HEK293 (cell line): ENCODE results near the gene CYB5B.

Experiments used
- CTCF ChIA-PET: fragments of 350-600 bp; formaldehyde crosslinking; extraction: SDS; loops from one replicate; lab custom pipeline; 2021; ENCODE audit warnings: antibody characterized with exemption; lab: Yijun Ruan, JAX
- POLR2A ChIA-PET: fragments of 300-600 bp; formaldehyde crosslinking; extraction: SDS; loops from one replicate; lab custom pipeline; 2020; ENCODE audit warnings: antibody characterized with exemption, inconsistent platforms; lab: Yijun Ruan, JAX
- H3K27ac ChIP-seq: fragments of 200-500 bp; sonication (Bioruptor generic); 2 replicates; pipeline ENCODE4 v1.5.1; 2014; ENCODE audit warnings: low read depth, low read length, control low read depth, inconsistent platforms; ENCODE audit errors: extremely low read depth
- H3K36me3 ChIP-seq, 2 experiments: fragments of 200-500 bp in 1 of 2; sonication (Bioruptor generic) in 1 of 2; 1 replicate in 1 of 2; 2 replicates in 1 of 2; pipeline ENCODE4 v1.5.1; 2014 to 2017; ENCODE audit warnings: inconsistent platforms in 2 of 2, low read length in 2 of 2; ENCODE audit not compliant: control insufficient read depth in 2 of 2, insufficient read depth in 1 of 2
- H3K4me1 ChIP-seq: fragments of 200-500 bp; sonication (Bioruptor generic); 2 replicates; pipeline ENCODE4 v1.5.1; 2014; ENCODE audit warnings: mild to moderate bottlenecking, low read length, inconsistent platforms; ENCODE audit not compliant: control insufficient read depth, insufficient read depth
- H3K4me3 ChIP-seq: 2 replicates; pipeline ENCODE4 v1.5.1; 2011; ENCODE audit warnings: low read depth, mild to moderate bottlenecking, control low read depth, low read length, moderate library complexity
- H3K9me3 ChIP-seq: fragments of 200-500 bp; sonication (Bioruptor generic); 2 replicates; pipeline ENCODE4 v1.5.1; 2014; ENCODE audit warnings: low read depth, low read length, inconsistent platforms; ENCODE audit not compliant: control insufficient read depth, insufficient read depth
- EGR2 ChIP-seq: fragments of 450-650 bp; formaldehyde crosslinking; IDR thresholded peaks from 2 replicates; pipeline ENCODE4 v1.5.1; 2016; ENCODE audit warnings: low read depth, missing biosample characterization, missing genetic modification characterization
- KLF1 ChIP-seq: fragments of 450-650 bp; formaldehyde crosslinking; IDR thresholded peaks from 2 replicates; pipeline ENCODE4 v1.5.1; 2016; ENCODE audit warnings: missing biosample characterization, missing genetic modification characterization
- PRDM1 ChIP-seq: fragments of 450-650 bp; formaldehyde crosslinking; IDR thresholded peaks from 2 replicates; pipeline ENCODE4; 2016; ENCODE audit warnings: missing biosample characterization, missing genetic modification characterization
- PRDM10 ChIP-seq: fragments of 450-650 bp; formaldehyde crosslinking; IDR thresholded peaks from 2 replicates; pipeline ENCODE4 v1.5.1; 2016; ENCODE audit warnings: missing biosample characterization, missing genetic modification characterization
- SP2 ChIP-seq: fragments of 450-650 bp; formaldehyde crosslinking; IDR thresholded peaks from 2 replicates; pipeline ENCODE4 v1.5.1; 2016; ENCODE audit warnings: missing biosample characterization, missing genetic modification characterization
- SP7 ChIP-seq: fragments of 450-650 bp; formaldehyde crosslinking; IDR thresholded peaks from 2 replicates; pipeline ENCODE4 v1.5.1; 2016; ENCODE audit warnings: missing biosample characterization, missing genetic modification characterization
- ZBTB17 ChIP-seq: fragments of 450-650 bp; formaldehyde crosslinking; IDR thresholded peaks from 2 replicates; pipeline ENCODE4 v1.5.1; 2016; ENCODE audit warnings: missing biosample characterization, missing genetic modification characterization
- ZFHX2 ChIP-seq: fragments of 450-650 bp; formaldehyde crosslinking; conservative IDR thresholded peaks from 2 replicates; pipeline ENCODE4 v1.5.1; 2016; ENCODE audit warnings: missing biosample characterization, missing genetic modification characterization
- ZNF10 ChIP-seq: fragments of 450-650 bp; formaldehyde crosslinking; IDR thresholded peaks from 2 replicates; pipeline ENCODE4 v1.5.1; 2017; ENCODE audit warnings: missing biosample characterization, missing genetic modification characterization
- ZNF335 ChIP-seq: fragments of 450-650 bp; formaldehyde crosslinking; conservative IDR thresholded peaks from 2 replicates; pipeline ENCODE4 v1.5.1; 2016; ENCODE audit warnings: missing biosample characterization, missing genetic modification characterization
- ZNF398 ChIP-seq: fragments of 450-650 bp; formaldehyde crosslinking; IDR thresholded peaks from 2 replicates; pipeline ENCODE4 v1.5.1; 2017; ENCODE audit warnings: missing biosample characterization, missing genetic modification characterization
- ZNF514 ChIP-seq: fragments of 450-650 bp; formaldehyde crosslinking; IDR thresholded peaks from 2 replicates; pipeline ENCODE4 v1.5.1; 2016; ENCODE audit warnings: missing biosample characterization, missing genetic modification characterization
- ZNF518A ChIP-seq: fragments of 450-650 bp; formaldehyde crosslinking; conservative IDR thresholded peaks from 2 replicates; pipeline ENCODE4 v1.5.1; 2016; ENCODE audit warnings: low read depth, missing biosample characterization, missing genetic modification characterization
- ZNF544 ChIP-seq: fragments of 450-650 bp; formaldehyde crosslinking; IDR thresholded peaks from 2 replicates; pipeline ENCODE4 v1.5.0; 2017; ENCODE audit warnings: missing biosample characterization, missing genetic modification characterization
- ZNF558 ChIP-seq: fragments of 450-650 bp; formaldehyde crosslinking; IDR thresholded peaks from 2 replicates; pipeline ENCODE4 v1.5.1; 2016; ENCODE audit warnings: missing biosample characterization, missing genetic modification characterization
- ZNF585B ChIP-seq: fragments of 450-650 bp; formaldehyde crosslinking; IDR thresholded peaks from 2 replicates; pipeline ENCODE4 v1.5.1; 2016; ENCODE audit warnings: missing biosample characterization, missing genetic modification characterization
- ZNF610 ChIP-seq: fragments of 450-650 bp; formaldehyde crosslinking; IDR thresholded peaks from 2 replicates; pipeline ENCODE4 v1.5.1; 2016; ENCODE audit warnings: missing biosample characterization, missing genetic modification characterization, borderline replicate concordance
- ZNF629 ChIP-seq: fragments of 450-650 bp; formaldehyde crosslinking; IDR thresholded peaks from 2 replicates; pipeline ENCODE4 v1.5.1; 2017; ENCODE audit warnings: missing biosample characterization, missing genetic modification characterization
- ZNF654 ChIP-seq: fragments of 450-650 bp; formaldehyde crosslinking; IDR thresholded peaks from 2 replicates; pipeline ENCODE4 v1.5.1; 2016; ENCODE audit warnings: low read depth, missing biosample characterization, missing genetic modification characterization
- ZNF660 ChIP-seq: fragments of 450-650 bp; IDR thresholded peaks from 2 replicates; pipeline ENCODE4 v1.5.1; 2018; ENCODE audit warnings: missing biosample characterization, mild to moderate bottlenecking, missing genetic modification characterization
- ZNF843 ChIP-seq: fragments of 450-650 bp; formaldehyde crosslinking; IDR thresholded peaks from 2 replicates; pipeline ENCODE4 v1.5.1; 2016; ENCODE audit warnings: missing biosample characterization, missing genetic modification characterization
- ZSCAN23 ChIP-seq: fragments of 450-650 bp; formaldehyde crosslinking; IDR thresholded peaks from 2 replicates; pipeline ENCODE4 v1.5.1; 2016; ENCODE audit warnings: missing biosample characterization, missing genetic modification characterization

The CYB5B gene

DNA sequence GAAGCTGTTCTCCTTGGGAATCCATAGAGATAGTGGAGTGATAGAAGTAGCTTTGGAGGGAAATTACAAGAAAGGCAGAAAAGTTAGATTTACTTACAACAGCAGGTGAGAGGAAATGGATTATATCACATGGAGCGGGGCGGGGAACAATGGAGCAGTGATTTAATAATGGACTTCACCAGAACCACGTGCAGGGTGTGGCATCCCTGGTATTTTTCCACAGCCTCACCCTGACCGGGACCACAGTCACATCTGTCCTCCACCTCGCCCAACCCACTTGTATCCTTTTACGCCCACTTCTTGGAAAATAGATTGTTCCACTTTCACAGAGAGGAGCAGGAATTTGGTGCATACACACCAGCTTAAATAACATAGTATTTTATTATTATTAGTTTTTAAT, 15.9 kb upstream of the CYB5B start:
- Histone ChIP-seq H3K9me3 (no peaks in the 10 kb centered on the region), H3K4me3 (no peak overlapping the region)
- TF ChIP-seq ZFHX2 (peak; percentile 48), EGR2 (peak; percentile 36; the same call in 1 of the 2 replicates), ZNF654 (tag by site-specific recombination) (no peak), PRDM1 (tag by site-specific recombination) (0 out of 2 replicates have a peak, but pooled peaks have one; percentile 30), KLF1 (tag by site-specific recombination) (peak; percentile 93), PRDM10 (tag by site-specific recombination) (peak; percentile 73), SP7 (tag by site-specific recombination) (peak; percentile 35; the same call in 1 of the 2 replicates), ZNF10 (tag by site-specific recombination) (no peak)
- TF ChIP-seq, all 188 proteins: peak for 6
- H3K27ac ChIP-seq, result no peak overlapping the region
- no peaks in the 10 kb centered on the region for H3K36me3 ChIP-seq
- ChIA-PET POLR2A (no interaction called here), CTCF (interaction anchor here (1.1 to 1.2 kb wide), 3 partner anchors 9 to 12 kb away, joined by 3 to 10 read pairs (median 6); no protein-coding TSS in a partner anchor)
- peaks cover 14% of the 10 kb centered on the region for H3K4me1 ChIP-seq

- Histone ChIP-seq H3K9me3 (no peaks in the 10 kb centered on the region), H3K36me3 (no peaks in the 10 kb centered on the region), H3K4me3 (no peak overlapping the region), H3K4me1 (peaks cover 7% of the 10 kb centered on the region), H3K27ac (no peak overlapping the region; the same call in 1 of the 2 replicates)
- POLR2A ChIA-PET, result interaction anchor here (0.7 kb wide), 2 partner anchors 30 to 179 kb away, joined by 3 read pairs; no protein-coding TSS in a partner anchor
- CTCF ChIA-PET, result interaction anchor here (1.0 kb wide), 2 partner anchors 9 to 12 kb away, joined by 3 to 4 read pairs; no protein-coding TSS in a partner anchor
- TF ChIP-seq ZNF558 (tag by site-specific recombination) (no peak), SP2 (no peak), ZNF843 (tag by site-specific recombination) (peak; percentile 57; the same call in 1 of the 2 replicates), ZNF610 (tag by site-specific recombination) (no peak), ZNF585B (tag by site-specific recombination) (no peak), ZNF518A (no peak), ZNF398 (0 out of 2 replicates have a peak, but pooled peaks have one; percentile 17), ZNF629 (peak; percentile 44; the same call in 1 of the 2 replicates), ZNF514 (no peak), ZNF544 (tag by site-specific recombination) (no peak), ZBTB17 (tag by site-specific recombination) (peak; percentile 45), ZNF335 (tag by site-specific recombination) (no peak), ZSCAN23 (tag by site-specific recombination) (no peak), SP7 (tag by site-specific recombination) (peak; percentile 97), ZNF660 (tag by site-specific recombination) (0 out of 2 replicates have a peak, but pooled peaks have one; percentile 50)
Measured at GRCh38 chr16:69410219-69410990, 14.0 kb upstream of the CYB5B start.
